Measurements from ENCODE around the gene LMLN.
"Not testable (repeated sequence)": the region's sequence is repeated elsewhere in the genome, so short reads cannot be mapped to it uniquely, and the experiment has no call there.

LMLN gene

GRCh38 chr3:198081421-198081844, 121.4 kb downstream of the LMLN start:
- no peak for DNase-seq

- not testable (repeated sequence) for DNase-seq
These were observed 122.2 kb downstream of the LMLN start for GRCh38 chr3:198082226-198082625.

- DNase-seq = no peak
These were observed 128.5 kb downstream of the LMLN start for GRCh38 chr3:198088421-198088955.

- no peak for DNase-seq
These were observed 130.8 kb downstream of the LMLN start for GRCh38 chr3:198090795-198091332.

- DNase-seq = no peak
These were observed 132.3 kb downstream of the LMLN start for GRCh38 chr3:198092276-198092675.

GRCh38 chr3:198093112-198093679, 133.2 kb downstream of the LMLN start:
- DNase-seq = no peak
